Measurements from ENCODE around the gene LRRC71. TPM values are rescaled to one million over a fixed set of nuclear protein-coding genes. Genes with fewer than 3 reads are reported as not detected.

LRRC71 gene
- total RNA-seq, 1 experiment from 2014 or later, result not detected

DNA sequence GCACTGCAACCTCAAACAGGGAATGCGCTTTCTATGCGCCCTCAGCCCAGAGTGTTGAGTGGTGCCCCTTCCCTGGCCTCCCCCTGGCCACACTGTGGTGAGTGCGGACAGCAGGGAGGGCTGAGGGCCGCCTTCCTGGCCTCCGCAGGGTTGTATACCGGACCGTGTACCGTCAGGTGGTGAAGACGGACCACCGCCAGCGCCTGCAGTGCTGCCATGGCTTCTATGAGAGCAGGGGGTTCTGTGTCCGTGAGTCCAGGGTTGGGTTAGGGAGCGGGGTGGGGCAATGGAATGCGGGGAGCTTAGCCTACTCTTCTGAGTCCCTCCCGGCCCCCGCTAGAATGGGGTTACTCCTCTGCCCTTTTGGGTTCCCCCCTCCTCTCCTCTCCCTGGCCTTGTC, 15.3 kb upstream of the LRRC71 start:
- Mint-ChIP-seq H3K4me1 (ENCODE audit: low read depth, unreplicated experiment) (no peaks in the 10 kb centered on the region), H3K27ac (ENCODE audit: unreplicated experiment) (no peak overlapping the region), H3K27me3 (ENCODE audit: insufficient read depth, unreplicated experiment) (no peaks in the 10 kb centered on the region), H3K36me3 (ENCODE audit: insufficient read depth, unreplicated experiment) (no peaks in the 10 kb centered on the region), H3K9me3 (ENCODE audit: unreplicated experiment) (no peaks in the 10 kb centered on the region), H3K4me3 (ENCODE audit: unreplicated experiment) (no peak overlapping the region)
- no peak overlapping the region for H3K4me3 ChIP-seq (ENCODE audit: low read depth, low read length)
- H3K9me3 ChIP-seq, result no peaks in the 10 kb centered on the region
- H3K27me3 ChIP-seq (replicated peaks; ENCODE audit: control insufficient read depth, insufficient read depth, low read length), result no peaks in the 10 kb centered on the region
- BruUV-seq (replicated peaks), result no TSS peak
- no peak for TF ChIP-seq CTCF (IDR thresholded peaks at IDR 0.05; ENCODE audit: insufficient read depth in 1 of 2, low read depth in 1 of 2, low read length in 1 of 2, severe bottlenecking in 1 of 2, unreplicated experiment in 1 of 2)
- DNase-seq, result no peak
- ChIA-PET CTCF (no interaction called here), POLR2A (no interaction called here)
- H3K36me3 ChIP-seq (ENCODE audit: control insufficient read depth, insufficient read depth, low read length), result no peaks in the 10 kb centered on the region
- 0 out of 2 replicates have a peak, but pooled peaks cover 9% of the 10 kb centered on the region for H3K4me1 ChIP-seq
- intact Hi-C loops (cut with micrococcal nuclease; ENCODE audit: unreplicated experiment), result no loop called here

DNA sequence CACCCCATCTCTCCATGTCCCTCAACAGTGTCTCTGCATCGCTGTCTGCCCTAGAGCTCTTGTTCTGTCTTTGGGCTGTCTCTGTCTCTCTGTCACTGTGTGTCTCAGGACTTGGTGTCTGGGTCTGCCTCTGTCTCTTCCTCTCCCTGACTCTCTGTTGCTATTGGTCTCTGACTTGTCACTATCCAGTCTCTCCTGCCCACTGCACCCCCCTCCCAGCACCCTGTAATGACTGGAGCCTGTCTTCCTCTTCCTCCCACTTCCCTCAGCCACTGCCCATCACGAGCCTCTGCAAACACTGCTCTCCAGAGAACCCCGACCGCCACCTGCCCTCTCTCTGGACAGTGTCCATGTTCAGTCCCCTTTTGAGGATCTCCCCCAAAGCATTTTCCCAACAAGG, 14.8 kb upstream of the LRRC71 start:
- Mint-ChIP-seq H3K4me3 (ENCODE audit: unreplicated experiment) (no peak overlapping the region), H3K27ac (ENCODE audit: unreplicated experiment) (no peak overlapping the region), H3K36me3 (ENCODE audit: insufficient read depth, unreplicated experiment) (no peaks in the 10 kb centered on the region), H3K27me3 (ENCODE audit: insufficient read depth, unreplicated experiment) (no peaks in the 10 kb centered on the region), H3K4me1 (ENCODE audit: low read depth, unreplicated experiment) (no peaks in the 10 kb centered on the region), H3K9me3 (ENCODE audit: unreplicated experiment) (no peaks in the 10 kb centered on the region)
- Histone ChIP-seq H3K4me3 (ENCODE audit: low read depth, low read length) (no peak overlapping the region), H3K27me3 (replicated peaks; ENCODE audit: control insufficient read depth, insufficient read depth, low read length) (no peaks in the 10 kb centered on the region), H3K4me1 (0 out of 2 replicates have a peak, but pooled peaks cover 9% of the 10 kb centered on the region), H3K9me3 (no peaks in the 10 kb centered on the region), H3K36me3 (ENCODE audit: control insufficient read depth, insufficient read depth, low read length) (no peaks in the 10 kb centered on the region)
- intact Hi-C loops (cut with micrococcal nuclease; ENCODE audit: unreplicated experiment), result no loop called here
- CTCF ChIA-PET, result no interaction called here
- no peak for TF ChIP-seq CTCF (IDR thresholded peaks at IDR 0.05; ENCODE audit: insufficient read depth in 1 of 2, low read depth in 1 of 2, low read length in 1 of 2, severe bottlenecking in 1 of 2, unreplicated experiment in 1 of 2)
- no TSS peak for BruUV-seq (replicated peaks)
- POLR2A ChIA-PET, result no interaction called here
- DNase-seq, result no peak

- Mint-ChIP-seq H3K36me3 (ENCODE audit: insufficient read depth, unreplicated experiment) (no peaks in the 10 kb centered on the region), H3K27me3 (ENCODE audit: insufficient read depth, unreplicated experiment) (no peaks in the 10 kb centered on the region), H3K4me3 (ENCODE audit: unreplicated experiment) (no peak overlapping the region), H3K9me3 (ENCODE audit: unreplicated experiment) (no peaks in the 10 kb centered on the region), H3K4me1 (ENCODE audit: low read depth, unreplicated experiment) (no peaks in the 10 kb centered on the region), H3K27ac (ENCODE audit: unreplicated experiment) (no peak overlapping the region)
- no peaks in the 10 kb centered on the region for H3K9me3 ChIP-seq
- CTCF ChIA-PET, result no interaction called here
- H3K27me3 ChIP-seq (replicated peaks; ENCODE audit: control insufficient read depth, insufficient read depth, low read length), result no peaks in the 10 kb centered on the region
- DNase-seq, result no peak
- intact Hi-C loops (cut with micrococcal nuclease; ENCODE audit: unreplicated experiment), result no loop called here
- BruUV-seq (replicated peaks), result no TSS peak
- POLR2A ChIA-PET, result no interaction called here
- no peaks in the 10 kb centered on the region for H3K36me3 ChIP-seq (ENCODE audit: control insufficient read depth, insufficient read depth, low read length)
- H3K4me1 ChIP-seq, result 0 out of 2 replicates have a peak, but pooled peaks cover 9% of the 10 kb centered on the region
- no peak for TF ChIP-seq CTCF (IDR thresholded peaks at IDR 0.05; ENCODE audit: insufficient read depth in 1 of 2, low read depth in 1 of 2, low read length in 1 of 2, severe bottlenecking in 1 of 2, unreplicated experiment in 1 of 2)
- no peak overlapping the region for H3K4me3 ChIP-seq (ENCODE audit: low read depth, low read length)
These were observed 14.1 kb upstream of the LRRC71 start for GRCh38 chr1:156906206-156906906.

All from Caco-2 (cell line).